B cell (primary cell): ENCODE measurements around the gene FAM107B.

ENCODE experiments used
- EZH2 ChIP-seq: IDR thresholded peaks from 2 replicates; pipeline ENCODE4 v1.6.1; 2012; ENCODE audit warnings: borderline replicate concordance, low read depth, mild to moderate bottlenecking, moderate library complexity, low read length; ENCODE audit not compliant: insufficient read depth, poor library complexity, severe bottlenecking
- TF ChIP-seq, protein P1 (sequence below): fragments of 200-600 bp; IDR thresholded peaks from one replicate; pipeline ENCODE4 v1.8.0; 2022; ENCODE audit warnings: antibody characterized with exemption, mild to moderate bottlenecking

DNA sequence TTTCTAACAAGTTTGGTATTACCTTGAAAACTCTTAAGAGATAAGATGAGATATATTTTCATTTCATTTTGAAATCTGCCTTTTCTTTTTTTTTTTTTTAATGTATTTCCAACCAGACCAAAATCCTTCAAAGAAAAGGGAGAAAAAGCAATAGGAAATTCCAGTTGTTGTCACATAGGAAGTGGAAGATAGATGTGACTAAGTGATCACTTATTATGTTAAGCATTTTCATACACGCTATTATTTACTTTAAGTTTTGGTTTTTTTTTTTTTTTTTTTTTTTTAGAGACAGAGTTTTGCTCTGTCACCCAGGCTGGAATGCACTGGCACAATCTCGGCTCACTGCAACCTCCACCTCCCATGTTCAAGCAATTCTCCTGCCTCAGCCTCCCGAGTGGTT is 246.8 kb downstream of the FAM107B start:
- no peak for TF ChIP-seq EZH2
- TF ChIP-seq, protein P1, sequence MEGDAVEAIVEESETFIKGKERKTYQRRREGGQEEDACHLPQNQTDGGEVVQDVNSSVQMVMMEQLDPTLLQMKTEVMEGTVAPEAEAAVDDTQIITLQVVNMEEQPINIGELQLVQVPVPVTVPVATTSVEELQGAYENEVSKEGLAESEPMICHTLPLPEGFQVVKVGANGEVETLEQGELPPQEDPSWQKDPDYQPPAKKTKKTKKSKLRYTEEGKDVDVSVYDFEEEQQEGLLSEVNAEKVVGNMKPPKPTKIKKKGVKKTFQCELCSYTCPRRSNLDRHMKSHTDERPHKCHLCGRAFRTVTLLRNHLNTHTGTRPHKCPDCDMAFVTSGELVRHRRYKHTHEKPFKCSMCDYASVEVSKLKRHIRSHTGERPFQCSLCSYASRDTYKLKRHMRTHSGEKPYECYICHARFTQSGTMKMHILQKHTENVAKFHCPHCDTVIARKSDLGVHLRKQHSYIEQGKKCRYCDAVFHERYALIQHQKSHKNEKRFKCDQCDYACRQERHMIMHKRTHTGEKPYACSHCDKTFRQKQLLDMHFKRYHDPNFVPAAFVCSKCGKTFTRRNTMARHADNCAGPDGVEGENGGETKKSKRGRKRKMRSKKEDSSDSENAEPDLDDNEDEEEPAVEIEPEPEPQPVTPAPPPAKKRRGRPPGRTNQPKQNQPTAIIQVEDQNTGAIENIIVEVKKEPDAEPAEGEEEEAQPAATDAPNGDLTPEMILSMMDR = no peak
